SK-N-SH (cell line): Measurements from ENCODE around the gene RGS7. TPM values are rescaled to one million over a fixed set of nuclear protein-coding genes. Genes with fewer than 3 reads are reported as not detected.

ENCODE experiments used
- CTCF ChIA-PET: fragments of 300-600, 350-600 bp; formaldehyde crosslinking; extraction: SDS; loops from one replicate; lab custom pipeline; 2021; lab: Yijun Ruan, JAX
- POLR2A ChIA-PET: fragments of 350-600 bp; sonication (Branson Sonifier 250); formaldehyde crosslinking; extraction: SDS; loops from one replicate; lab custom pipeline; 2020; ENCODE audit warnings: antibody characterized with exemption, inconsistent platforms; lab: Yijun Ruan, JAX
- DNase-seq: peaks from one replicate; pipeline ENCODE4 v3.0.0; 2012
- H2AFZ ChIP-seq: fragments of 200-600 bp; sonication (generic); 2 replicates; pipeline ENCODE4 v1.8.1; 2016; ENCODE audit warnings: antibody characterized with exemption, mild to moderate bottlenecking, low read depth
- H3F3A ChIP-seq: fragments of 200-600 bp; sonication (generic); replicated peaks from 2 replicates; pipeline ENCODE3; 2016; ENCODE audit warnings: antibody characterized with exemption, mild to moderate bottlenecking; ENCODE audit not compliant: insufficient read depth
- H3K27ac ChIP-seq, 2 experiments: fragments of 200-500 bp in 1 of 2; fragments of 200-600 bp in 1 of 2; sonication (Bioruptor generic) in 1 of 2; sonication (generic), shearing (Covaris generic) in 1 of 2; 2 replicates each; pipeline versions ENCODE4 v1.5.1 to v1.6.1; 2014 to 2016; ENCODE audit warnings: low read depth in 2 of 2, inconsistent platforms in 1 of 2, low read length in 1 of 2, mild to moderate bottlenecking in 1 of 2, mixed read lengths in 1 of 2
- H3K27me3 ChIP-seq: fragments of 200-600 bp; sonication (generic), shearing (Covaris generic); 2 replicates; pipeline ENCODE4 v1.6.1; 2016; ENCODE audit warnings: mixed run types; ENCODE audit not compliant: insufficient read depth
- H3K36me3 ChIP-seq, 2 experiments: fragments of 200-500 bp in 1 of 2; fragments of 200-600 bp in 1 of 2; sonication (Bioruptor generic) in 1 of 2; sonication (generic) in 1 of 2; replicated peaks in 1 of 2; 2 replicates each; pipeline versions ENCODE3 to v1.5.1; 2014 to 2016; ENCODE audit warnings: low read length in 1 of 2, mild to moderate bottlenecking in 1 of 2; ENCODE audit not compliant: insufficient read depth in 2 of 2, control insufficient read depth in 1 of 2
- H3K4me1 ChIP-seq, 2 experiments: fragments of 200-500 bp in 1 of 2; fragments of 200-600 bp in 1 of 2; sonication (Bioruptor generic) in 1 of 2; sonication (generic), shearing (Covaris generic) in 1 of 2; 2 replicates each; pipeline versions ENCODE4 v1.5.1 to v1.6.1; 2014 to 2016; ENCODE audit warnings: low read depth in 1 of 2, low read length in 1 of 2, mixed run types in 1 of 2; ENCODE audit not compliant: insufficient read depth in 2 of 2, control insufficient read depth in 1 of 2
- H3K4me2 ChIP-seq: fragments of 200-600 bp; sonication (generic), shearing (Covaris generic); 2 replicates; pipeline ENCODE4 v1.6.1; 2017; ENCODE audit warnings: mixed run types
- H3K4me3 ChIP-seq, 2 experiments: fragments of 200-500 bp in 1 of 2; fragments of 200-600 bp in 1 of 2; sonication (Bioruptor generic) in 1 of 2; sonication (generic), shearing (Covaris generic) in 1 of 2; 2 replicates each; pipeline versions ENCODE4 v1.5.1 to v1.8.1; 2014 to 2016; ENCODE audit warnings: low read depth in 2 of 2, inconsistent platforms in 1 of 2, low read length in 1 of 2, mild to moderate bottlenecking in 1 of 2, mixed read lengths in 1 of 2, moderate library complexity in 1 of 2
- H3K79me2 ChIP-seq: fragments of 200-600 bp; sonication (generic); 2 replicates; pipeline ENCODE4 v1.8.1; 2017; ENCODE audit warnings: mild to moderate bottlenecking; ENCODE audit not compliant: insufficient read depth
- H3K9ac ChIP-seq: fragments of 200-600 bp; sonication (generic); 2 replicates; pipeline ENCODE4 v1.6.1; 2017; ENCODE audit warnings: mixed run types
- H3K9me2 ChIP-seq: fragments of 200-600 bp; sonication (generic); 2 replicates; pipeline ENCODE4 v1.6.1; 2017; ENCODE audit warnings: mixed run types
- H3K9me3 ChIP-seq: fragments of 200-600 bp; sonication (generic); 2 replicates; pipeline ENCODE4 v1.6.1; 2017; ENCODE audit warnings: mixed run types, mild to moderate bottlenecking, moderate library complexity
- H4K20me1 ChIP-seq: fragments of 200-600 bp; sonication (generic); 2 replicates; pipeline ENCODE4 v1.6.1; 2017; ENCODE audit warnings: mild to moderate bottlenecking, mixed run types; ENCODE audit not compliant: insufficient read depth
- CHD2 ChIP-seq: fragments of 150-350 bp; IDR thresholded peaks from 2 replicates; pipeline ENCODE4 v1.6.1; 2018; ENCODE audit warnings: low read length; ENCODE audit not compliant: partially characterized antibody
- EP300 ChIP-seq, 2 experiments: IDR thresholded peaks; 2 replicates each; pipeline versions ENCODE4 v1.4.0 to v1.6.1; 2012; ENCODE audit warnings: borderline replicate concordance in 1 of 2, low read depth in 1 of 2, low read length in 1 of 2
- NRF1 ChIP-seq: IDR thresholded peaks from 2 replicates; pipeline ENCODE4 v1.6.1; 2012; ENCODE audit warnings: low read depth, mild to moderate bottlenecking, low read length
- POLR2AphosphoS5 ChIP-seq: IDR thresholded peaks from 2 replicates; pipeline ENCODE4 v1.6.1; 2012; ENCODE audit warnings: low read depth, low read length
- RCOR1 ChIP-seq: fragments of 150-350 bp; IDR thresholded peaks from 2 replicates; pipeline ENCODE4 v1.6.1; 2017; ENCODE audit warnings: antibody characterized with exemption, low read length
- REST ChIP-seq: IDR thresholded peaks from 2 replicates; pipeline ENCODE4 v1.6.1; 2012; ENCODE audit warnings: mild to moderate bottlenecking, low read depth, low read length, moderate library complexity
- RXRA ChIP-seq: IDR thresholded peaks from 2 replicates; pipeline ENCODE4 v1.4.0; 2012; ENCODE audit warnings: low read depth, mild to moderate bottlenecking, borderline replicate concordance
- SIN3A ChIP-seq: IDR thresholded peaks from 2 replicates; pipeline ENCODE4 v1.6.1; 2012; ENCODE audit warnings: low read depth, mild to moderate bottlenecking, low read length, moderate library complexity, borderline replicate concordance
- SMC3 ChIP-seq: IDR thresholded peaks from 2 replicates; pipeline ENCODE4 v1.6.1; 2012; ENCODE audit warnings: low read depth, low read length, improper control_type of control experiment
- TEAD4 ChIP-seq: IDR thresholded peaks from 2 replicates; pipeline ENCODE4 v1.4.0; 2012; ENCODE audit warnings: mild to moderate bottlenecking, borderline replicate concordance; ENCODE audit not compliant: insufficient read depth
- USF1 ChIP-seq: IDR thresholded peaks from 2 replicates; pipeline ENCODE4 v1.4.0; 2012; ENCODE audit warnings: low read depth, borderline replicate concordance
- YY1 ChIP-seq: IDR thresholded peaks from 2 replicates; pipeline ENCODE4 v1.4.0; 2012; ENCODE audit warnings: low read depth, mild to moderate bottlenecking
- ZBTB33 ChIP-seq: IDR thresholded peaks from 2 replicates; pipeline ENCODE4 v1.4.0; 2012; ENCODE audit warnings: low read depth, borderline replicate concordance
- WGBS: methylation state at CpG from one replicate; pipeline ENCODE4 v1.1.6; 2017; ENCODE audit warnings: low lambda C conversion rate; 5-methylcytosine and 5-hydroxymethylcytosine counted together
- polyA plus RNA-seq, 3 experiments: library from polyadenylated mRNA; depleted of rRNA; stranded (reverse); fragments of >200 nt; gene quantifications; 2 replicates each; pipeline ENCODE4 v1.2.3, GENCODE V29; 2012
- TF ChIP-seq, protein P1 (sequence below): fragments of 150-350 bp; IDR thresholded peaks from 2 replicates; pipeline ENCODE4 v1.6.1; 2016; ENCODE audit warnings: mild to moderate bottlenecking, low read depth, low read length
- TF ChIP-seq, protein P2 (sequence below): IDR thresholded peaks from 2 replicates; pipeline ENCODE4; 2012

The RGS7 gene
- polyA plus RNA-seq, 1 of the 3 experiments (the other 2 are of a cell fraction): 0.36 TPM

DNA sequence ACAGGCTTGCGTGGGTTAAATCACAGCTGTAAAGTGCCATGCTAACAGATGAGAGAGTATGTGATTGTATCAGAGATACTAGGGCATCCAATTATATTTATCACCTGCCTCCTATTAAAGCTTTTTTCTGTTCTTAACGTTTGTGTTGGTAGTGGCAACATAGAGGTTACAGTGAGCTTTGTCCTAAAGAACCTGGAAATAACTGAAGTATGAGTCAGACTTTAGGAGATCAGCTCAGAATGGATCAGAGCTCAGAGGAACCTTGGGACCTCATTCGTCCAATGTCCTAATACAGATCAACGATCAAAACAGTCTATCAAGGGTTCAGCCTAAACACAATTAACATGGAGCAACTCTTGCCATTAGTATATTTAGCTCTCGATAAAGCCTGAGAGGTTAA lies 81.0 kb downstream of the RGS7 start:
- Histone ChIP-seq H3K36me3 (no peaks in the 10 kb centered on the region), H3F3A (no peaks in the 10 kb centered on the region), H3K9me2 (no peaks in the 10 kb centered on the region), H3K27me3 (no peaks in the 10 kb centered on the region), H3K27ac (peak overlapping the region in 1 of 2 experiments; percentile 91; a peak in 2 of 4 replicates), H2AFZ (no peak overlapping the region), H3K4me2 (no peak overlapping the region), H3K9ac (no peak overlapping the region), H3K79me2 (no peaks in the 10 kb centered on the region), H3K4me1 (no peaks in the 10 kb centered on the region; a peak in 1 of 4 replicates), H4K20me1 (no peaks in the 10 kb centered on the region), H3K9me3 (peaks cover 4% of the 10 kb centered on the region; the same call in 1 of the 2 replicates), H3K4me3 (no peak overlapping the region)
- ChIA-PET CTCF (interaction anchor here (0.8 to 1.7 kb wide), 2 partner anchors 26 to 388 kb away, joined by 3 to 6 read pairs; no protein-coding TSS in a partner anchor), POLR2A (no interaction called here)
- DNase-seq: no peak
- WGBS: 39% methylated on average over 5 of the region's 5 CpGs
- TF ChIP-seq TEAD4: no peak
- no peak for TF ChIP-seq RCOR1
- TF ChIP-seq EP300 (IDR thresholded peaks at IDR 0.05; ENCODE audit: borderline replicate concordance in 1 of 2, low read depth in 1 of 2, low read length in 1 of 2): no peak
- TF ChIP-seq, protein P1, sequence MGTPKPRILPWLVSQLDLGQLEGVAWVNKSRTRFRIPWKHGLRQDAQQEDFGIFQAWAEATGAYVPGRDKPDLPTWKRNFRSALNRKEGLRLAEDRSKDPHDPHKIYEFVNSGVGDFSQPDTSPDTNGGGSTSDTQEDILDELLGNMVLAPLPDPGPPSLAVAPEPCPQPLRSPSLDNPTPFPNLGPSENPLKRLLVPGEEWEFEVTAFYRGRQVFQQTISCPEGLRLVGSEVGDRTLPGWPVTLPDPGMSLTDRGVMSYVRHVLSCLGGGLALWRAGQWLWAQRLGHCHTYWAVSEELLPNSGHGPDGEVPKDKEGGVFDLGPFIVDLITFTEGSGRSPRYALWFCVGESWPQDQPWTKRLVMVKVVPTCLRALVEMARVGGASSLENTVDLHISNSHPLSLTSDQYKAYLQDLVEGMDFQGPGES: no peak
- TF ChIP-seq USF1: no peak
- no peak for TF ChIP-seq YY1
- no peak for TF ChIP-seq POLR2AphosphoS5
- TF ChIP-seq NRF1: no peak
- no peak for TF ChIP-seq ZBTB33
- no peak for TF ChIP-seq SIN3A
- TF ChIP-seq CHD2: no peak
- TF ChIP-seq REST: no peak
- TF ChIP-seq RXRA: no peak
- TF ChIP-seq, protein P2, sequence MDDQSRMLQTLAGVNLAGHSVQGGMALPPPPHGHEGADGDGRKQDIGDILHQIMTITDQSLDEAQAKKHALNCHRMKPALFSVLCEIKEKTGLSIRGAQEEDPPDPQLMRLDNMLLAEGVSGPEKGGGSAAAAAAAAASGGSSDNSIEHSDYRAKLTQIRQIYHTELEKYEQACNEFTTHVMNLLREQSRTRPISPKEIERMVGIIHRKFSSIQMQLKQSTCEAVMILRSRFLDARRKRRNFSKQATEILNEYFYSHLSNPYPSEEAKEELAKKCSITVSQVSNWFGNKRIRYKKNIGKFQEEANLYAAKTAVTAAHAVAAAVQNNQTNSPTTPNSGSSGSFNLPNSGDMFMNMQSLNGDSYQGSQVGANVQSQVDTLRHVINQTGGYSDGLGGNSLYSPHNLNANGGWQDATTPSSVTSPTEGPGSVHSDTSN: no peak
- TF ChIP-seq SMC3: no peak
